ENCODE measurements around the gene NHSL1. TPM values are rescaled to one million over a fixed set of nuclear protein-coding genes. Genes with fewer than 3 reads are reported as not detected.

The NHSL1 gene
- total and polyA plus RNA-seq, 7 donors = 0.08 to 2.3 (median 1.2) TPM

GRCh38 chr6:138389551-138389950, 109.7 kb downstream of the NHSL1 start:
- Histone ChIP-seq H3K27ac (no peak overlapping the region), H3K36me3 (ENCODE audit: insufficient read depth in 1 of 2, low read depth in 1 of 2) (no peaks in the 10 kb centered on the region), H3K27me3 (ENCODE audit: insufficient read depth in 3 of 3, low read length in 2 of 3) (no peaks in the 10 kb centered on the region), H3K9me3 (no peaks in the 10 kb centered on the region), H3K4me1 (no peaks in the 10 kb centered on the region), H3K4me3 (no peak overlapping the region)
- DNase-seq = no peak
- 85 to 91% (median 88%) methylated on average over 5 of the region's 5 CpGs for WGBS, 3 donors
- ATAC-seq = no peak
- no peak for TF ChIP-seq CTCF (IDR thresholded peaks at IDR 0.05)
- intact Hi-C loops (cut with DNase I) = no loop called here

DNA sequence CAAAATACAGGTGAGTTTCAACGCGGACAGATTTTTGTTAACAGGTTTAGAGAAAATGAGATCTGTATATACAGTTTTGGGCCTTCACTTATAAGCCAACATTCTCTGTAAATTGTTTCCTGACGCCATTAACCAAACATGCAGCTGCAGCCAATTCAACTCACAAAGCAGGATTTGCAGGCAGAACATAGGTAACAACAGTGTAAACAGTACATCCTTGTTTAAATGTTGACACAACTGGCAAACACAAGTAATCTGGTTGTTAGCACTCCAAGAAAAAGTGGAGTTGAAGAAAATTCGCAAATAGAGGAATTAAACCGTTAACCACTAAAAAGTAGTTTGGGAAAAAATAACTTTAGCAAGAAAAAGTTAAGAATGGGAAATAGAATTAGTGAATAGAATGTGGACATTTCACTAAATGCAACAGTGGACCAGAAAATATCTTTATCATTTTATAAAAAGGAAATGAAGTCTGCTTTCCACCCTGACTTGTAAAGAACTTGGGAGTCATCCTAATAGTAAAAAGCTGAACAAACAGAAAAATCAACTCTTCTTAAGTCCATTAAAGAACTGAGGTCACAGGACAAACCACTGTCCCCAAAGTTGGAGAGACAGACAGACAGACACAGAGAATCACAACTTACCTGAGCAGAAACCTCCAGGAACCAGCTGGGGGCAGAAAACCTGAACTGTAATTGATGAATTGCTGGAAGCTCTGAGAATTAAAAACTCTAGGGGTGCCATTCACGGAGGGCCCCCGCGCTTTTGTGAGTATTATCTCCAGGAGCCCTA, 111.5 kb downstream of the NHSL1 start:
- H3K27me3 ChIP-seq (ENCODE audit: insufficient read depth in 3 of 3, low read length in 2 of 3) = no peaks in the 10 kb centered on the region
- 89 to 94% (median 91%) methylated on average over 8 of the region's 8 CpGs for WGBS, 3 donors
- no peaks in the 10 kb centered on the region for H3K36me3 ChIP-seq (ENCODE audit: insufficient read depth in 1 of 2, low read depth in 1 of 2)
- no peaks in the 10 kb centered on the region for H3K4me1 ChIP-seq
- no peaks in the 10 kb centered on the region for H3K9me3 ChIP-seq
- intact Hi-C loops (cut with DNase I) = no loop called here
- no peak overlapping the region for H3K27ac ChIP-seq
- H3K4me3 ChIP-seq = no peak overlapping the region
- DNase-seq = no peak
- TF ChIP-seq CTCF (IDR thresholded peaks at IDR 0.05) = no peak
- no peak for ATAC-seq

- Histone ChIP-seq H3K27me3 (ENCODE audit: insufficient read depth in 3 of 3, low read length in 2 of 3) (no peaks in the 10 kb centered on the region), H3K36me3 (ENCODE audit: insufficient read depth in 1 of 2, low read depth in 1 of 2) (no peaks in the 10 kb centered on the region), H3K27ac (no peak overlapping the region), H3K4me1 (no peaks in the 10 kb centered on the region), H3K4me3 (no peak overlapping the region), H3K9me3 (no peaks in the 10 kb centered on the region)
- 92 to 100% (median 96%) methylated on average over 3 of the region's 3 CpGs for WGBS, 3 donors
- no peak for TF ChIP-seq CTCF (IDR thresholded peaks at IDR 0.05)
- no peak for DNase-seq
- ATAC-seq = no peak
- intact Hi-C loops (cut with DNase I) = no loop called here
Observed at GRCh38 chr6:138386897-138387296, 112.4 kb downstream of the NHSL1 start.

GRCh38 chr6:138383776-138384175, 115.5 kb downstream of the NHSL1 start:
- Histone ChIP-seq H3K27ac (no peak overlapping the region), H3K27me3 (ENCODE audit: insufficient read depth in 3 of 3, low read length in 2 of 3) (no peaks in the 10 kb centered on the region), H3K4me1 (no peaks in the 10 kb centered on the region), H3K4me3 (no peak overlapping the region), H3K36me3 (ENCODE audit: insufficient read depth in 1 of 2, low read depth in 1 of 2) (no peaks in the 10 kb centered on the region), H3K9me3 (no peaks in the 10 kb centered on the region)
- ATAC-seq (no peak), DNase-seq (no peak)
- no peak for TF ChIP-seq CTCF (IDR thresholded peaks at IDR 0.05)
- WGBS, 3 donors = 31 to 43% (median 42%) methylated on average over 3 of the region's 3 CpGs
- intact Hi-C loops (cut with DNase I) = no loop called here

All from psoas muscle (tissue), 8 donors.